ENCODE data around the gene AMZ2. TPM values are rescaled to one million over a fixed set of nuclear protein-coding genes. Genes with fewer than 3 reads are reported as not detected.
"Not testable (repeated sequence)": the region's sequence is repeated elsewhere in the genome, so short reads cannot be mapped to it uniquely, and the experiment has no call there.

Gene AMZ2
- total RNA-seq, 1 donor from 2014 or later: 76.2 TPM

DNA sequence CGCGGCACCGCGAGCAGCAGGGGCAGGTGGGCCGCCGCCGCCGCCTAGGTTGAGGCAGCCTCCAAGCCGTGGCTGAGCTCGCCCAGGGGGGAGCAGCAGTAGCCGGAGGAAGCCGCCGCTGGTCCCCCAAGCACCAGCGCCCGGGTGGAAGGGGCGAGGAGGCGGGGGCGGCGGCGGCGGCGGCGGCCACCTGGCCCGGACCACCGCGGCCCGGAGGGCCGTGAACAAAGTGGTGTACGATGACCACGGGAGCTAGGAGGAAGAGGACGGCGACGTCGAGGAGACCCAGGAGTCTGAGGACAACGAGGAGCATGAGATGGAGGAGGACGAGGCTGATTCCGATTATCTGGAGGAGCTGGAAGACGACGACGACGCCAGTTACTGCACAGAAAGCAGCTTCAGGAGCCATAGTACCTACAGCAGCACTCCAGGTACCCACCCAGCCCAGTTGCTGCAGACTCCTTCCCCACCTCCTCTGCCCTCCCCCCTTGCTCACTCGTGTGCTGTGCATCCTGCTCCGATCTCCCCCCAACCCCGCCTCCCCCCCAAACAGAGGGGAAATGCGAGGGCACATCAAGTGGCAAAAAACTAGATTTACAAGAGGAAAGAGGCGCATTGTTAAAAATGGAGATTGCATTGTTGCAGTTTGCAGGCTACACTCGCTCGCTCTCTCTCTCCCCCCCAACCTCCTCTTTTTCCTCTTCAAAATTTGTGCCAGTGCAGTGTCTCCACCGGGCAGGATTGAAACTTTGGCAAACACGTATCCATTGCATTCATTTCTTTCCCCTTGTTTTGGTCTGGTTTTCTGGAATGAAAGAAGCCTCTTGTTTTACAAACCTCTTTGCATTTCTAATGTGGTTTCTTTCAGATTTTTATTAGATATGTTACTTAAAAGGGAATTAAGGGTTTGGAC lies 41.8 kb upstream of the AMZ2 start:
- FAIRE-seq: no peak

DNA sequence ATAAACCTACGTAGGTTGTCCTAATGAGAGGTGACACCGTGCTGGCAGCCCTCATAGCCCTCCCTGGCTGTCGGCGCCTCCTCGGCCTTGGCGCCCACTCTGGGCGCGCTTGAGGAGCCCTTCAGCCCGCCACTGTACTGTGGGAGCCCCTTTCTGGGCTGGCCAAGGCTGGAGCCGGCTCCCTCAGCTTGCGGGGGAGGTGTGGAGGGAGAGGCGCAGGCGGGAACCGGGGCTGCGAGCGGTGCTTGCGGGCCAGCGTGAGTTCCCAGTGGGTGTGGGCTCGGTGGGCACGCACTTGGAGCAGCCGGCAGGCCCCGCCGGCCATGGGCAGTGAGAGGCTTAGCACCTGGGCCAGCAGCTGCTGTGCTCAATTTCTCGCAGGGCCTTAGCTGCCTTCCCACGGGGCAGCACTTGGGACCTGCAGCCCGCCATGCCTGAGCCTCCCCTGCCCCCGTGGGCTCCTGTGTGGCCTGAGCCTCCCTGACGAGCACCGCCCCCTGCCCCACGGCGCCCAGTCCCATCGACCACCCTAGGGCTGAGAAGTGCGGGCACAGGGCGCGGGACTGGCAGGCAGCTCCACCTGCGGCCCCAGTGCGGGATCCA lies 40.1 kb upstream of the AMZ2 start:
- no peak overlapping the region for H3K9ac ChIP-seq (ENCODE audit: low read length)
- FAIRE-seq (no peak), DNase-seq (ENCODE audit: low read depth) (no peak)
- Mint-ChIP-seq H3K9me3 (ENCODE audit: unreplicated experiment) (no peaks in the 10 kb centered on the region), H3K36me3 (ENCODE audit: low read depth, unreplicated experiment) (no peaks in the 10 kb centered on the region), H3K4me1 (ENCODE audit: low read depth, unreplicated experiment) (no peaks in the 10 kb centered on the region), H3K4me3 (ENCODE audit: unreplicated experiment) (no peak overlapping the region), H3K27ac (ENCODE audit: unreplicated experiment) (no peak overlapping the region), H3K27me3 (ENCODE audit: low read depth, unreplicated experiment) (peaks cover 5% of the 10 kb centered on the region)
- H3K4me2 ChIP-seq (ENCODE audit: low read length): no peak overlapping the region
- H3K36me3 ChIP-seq (ENCODE audit: insufficient read depth, low read length): no peaks in the 10 kb centered on the region
- H3K27ac ChIP-seq (ENCODE audit: low read depth, low read length): no peak overlapping the region
- no peaks in the 10 kb centered on the region for H3K79me2 ChIP-seq (ENCODE audit: insufficient read depth, low read length)
- H3K27me3 ChIP-seq (ENCODE audit: insufficient read depth, low read length): no peaks in the 10 kb centered on the region
- no peak for TF ChIP-seq EZH2 (IDR thresholded peaks at IDR 0.05; ENCODE audit: insufficient read depth, low read length)
- no peaks in the 10 kb centered on the region for H4K20me1 ChIP-seq (ENCODE audit: insufficient read depth, low read length)
- H2AFZ ChIP-seq (ENCODE audit: low read depth, low read length): no peak overlapping the region
- H3K4me1 ChIP-seq (ENCODE audit: insufficient read depth, low read length): no peaks in the 10 kb centered on the region
- peak overlapping the region; percentile 5 for H3K4me3 ChIP-seq (ENCODE audit: insufficient read depth, low read depth, low read length)
- H3K9me3 ChIP-seq (ENCODE audit: insufficient read depth, low read depth, low read length): no peaks in the 10 kb centered on the region

More for the DNA sequence above, 41.8 kb upstream of the AMZ2 start:
- Histone ChIP-seq H3K27ac (ENCODE audit: low read depth, low read length) (no peak overlapping the region), H3K9me3 (ENCODE audit: insufficient read depth, low read depth, low read length) (no peaks in the 10 kb centered on the region), H3K4me1 (ENCODE audit: insufficient read depth, low read length) (no peaks in the 10 kb centered on the region), H3K4me3 (ENCODE audit: insufficient read depth, low read depth, low read length) (peak overlapping the region; percentile 60), H4K20me1 (ENCODE audit: insufficient read depth, low read length) (no peaks in the 10 kb centered on the region), H3K79me2 (ENCODE audit: insufficient read depth, low read length) (no peaks in the 10 kb centered on the region), H3K4me2 (ENCODE audit: low read length) (peak overlapping the region; percentile 91), H2AFZ (ENCODE audit: low read depth, low read length) (peak overlapping the region; percentile 79), H3K9ac (ENCODE audit: low read length) (peak overlapping the region; percentile 78), H3K27me3 (ENCODE audit: insufficient read depth, low read length) (peaks cover 2% of the 10 kb centered on the region), H3K36me3 (ENCODE audit: insufficient read depth, low read length) (no peaks in the 10 kb centered on the region)
- Mint-ChIP-seq H3K9me3 (ENCODE audit: unreplicated experiment) (no peaks in the 10 kb centered on the region), H3K27me3 (ENCODE audit: low read depth, unreplicated experiment) (peaks cover 19% of the 10 kb centered on the region), H3K27ac (ENCODE audit: unreplicated experiment) (no peak overlapping the region), H3K36me3 (ENCODE audit: low read depth, unreplicated experiment) (no peaks in the 10 kb centered on the region), H3K4me1 (ENCODE audit: low read depth, unreplicated experiment) (no peaks in the 10 kb centered on the region), H3K4me3 (ENCODE audit: unreplicated experiment) (peak overlapping the region; percentile 85)
- no peak for TF ChIP-seq EZH2 (IDR thresholded peaks at IDR 0.05; ENCODE audit: insufficient read depth, low read length)
- TF ChIP-seq CTCF (IDR thresholded peaks at IDR 0.05; ENCODE audit: insufficient read depth, low read depth, low read length): no peak
- DNase-seq (ENCODE audit: low read depth): no peak

GRCh38 chr17:68208651-68209050 lies 39.2 kb upstream of the AMZ2 start:
- not testable (repeated sequence) for H3K4me3 Mint-ChIP-seq (ENCODE audit: unreplicated experiment); H3K4me3 ChIP-seq (ENCODE audit: insufficient read depth, low read depth, low read length); H3K36me3 ChIP-seq (ENCODE audit: insufficient read depth, low read length); H3K4me2 ChIP-seq (ENCODE audit: low read length); H3K79me2 ChIP-seq (ENCODE audit: insufficient read depth, low read length); FAIRE-seq; H3K4me1 ChIP-seq (ENCODE audit: insufficient read depth, low read length); H3K27me3 Mint-ChIP-seq (ENCODE audit: low read depth, unreplicated experiment); H3K9me3 ChIP-seq (ENCODE audit: insufficient read depth, low read depth, low read length); H2AFZ ChIP-seq (ENCODE audit: low read depth, low read length); H4K20me1 ChIP-seq (ENCODE audit: insufficient read depth, low read length); H3K36me3 Mint-ChIP-seq (ENCODE audit: low read depth, unreplicated experiment); H3K27me3 ChIP-seq (ENCODE audit: insufficient read depth, low read length); H3K9ac ChIP-seq (ENCODE audit: low read length); DNase-seq (ENCODE audit: low read depth); H3K9me3 Mint-ChIP-seq (ENCODE audit: unreplicated experiment); H3K27ac Mint-ChIP-seq (ENCODE audit: unreplicated experiment); H3K4me1 Mint-ChIP-seq (ENCODE audit: low read depth, unreplicated experiment); H3K27ac ChIP-seq (ENCODE audit: low read depth, low read length)

DNA sequence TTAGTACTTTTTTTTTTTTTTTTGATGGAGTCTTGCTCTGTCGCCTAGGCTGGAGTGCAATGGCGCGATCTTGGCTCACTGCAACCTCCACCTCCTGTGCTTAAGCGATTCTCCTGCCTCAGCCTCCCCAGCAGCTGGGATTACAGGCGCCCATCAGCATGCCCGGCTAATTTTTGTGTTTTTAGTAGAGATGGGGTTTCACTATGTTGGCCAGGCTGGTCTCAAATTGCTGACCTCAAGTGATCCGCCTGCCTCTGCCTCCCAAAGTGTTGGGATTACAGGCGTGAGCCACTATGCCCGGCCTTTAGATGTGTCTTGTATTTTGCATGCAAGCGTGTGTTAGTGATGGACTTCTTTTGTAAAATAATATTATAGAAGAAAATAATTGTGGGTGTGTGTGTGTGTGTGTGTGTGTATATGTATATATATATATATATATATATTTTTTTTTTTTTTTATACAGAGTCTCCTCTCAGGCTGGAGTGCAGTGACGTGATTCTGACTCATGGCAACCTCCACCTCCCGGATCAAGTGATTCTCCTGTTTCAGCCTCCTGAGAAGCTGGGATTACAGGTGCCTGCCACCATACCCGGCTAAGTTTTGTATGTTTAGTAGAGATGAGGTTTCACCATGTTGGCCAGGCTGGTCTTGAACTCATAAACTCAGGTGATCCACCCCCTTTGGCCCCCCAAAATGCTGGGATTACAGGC lies 38.5 kb upstream of the AMZ2 start:
- H3K4me1 Mint-ChIP-seq (ENCODE audit: low read depth, unreplicated experiment); H3K27me3 Mint-ChIP-seq (ENCODE audit: low read depth, unreplicated experiment); H3K4me3 Mint-ChIP-seq (ENCODE audit: unreplicated experiment); H3K79me2 ChIP-seq (ENCODE audit: insufficient read depth, low read length); H3K9ac ChIP-seq (ENCODE audit: low read length); H3K36me3 ChIP-seq (ENCODE audit: insufficient read depth, low read length); DNase-seq (ENCODE audit: low read depth); H3K27ac ChIP-seq (ENCODE audit: low read depth, low read length); H3K9me3 ChIP-seq (ENCODE audit: insufficient read depth, low read depth, low read length); H3K27me3 ChIP-seq (ENCODE audit: insufficient read depth, low read length); H4K20me1 ChIP-seq (ENCODE audit: insufficient read depth, low read length); H3K9me3 Mint-ChIP-seq (ENCODE audit: unreplicated experiment); H3K27ac Mint-ChIP-seq (ENCODE audit: unreplicated experiment); H2AFZ ChIP-seq (ENCODE audit: low read depth, low read length); H3K4me1 ChIP-seq (ENCODE audit: insufficient read depth, low read length); H3K4me2 ChIP-seq (ENCODE audit: low read length); H3K4me3 ChIP-seq (ENCODE audit: insufficient read depth, low read depth, low read length); FAIRE-seq; H3K36me3 Mint-ChIP-seq (ENCODE audit: low read depth, unreplicated experiment): not testable (repeated sequence)

Measured in astrocyte (in vitro differentiated cells and primary cell).